NCI-H1417 treated with DMSO at 0.1 percent for 48 hours (cell line): ENCODE measurements around the gene RAD50.
"Not testable (repeated sequence)": the region's sequence is repeated elsewhere in the genome, so short reads cannot be mapped to it uniquely, and the experiment has no call there.

Experiments used
- DNase-seq: peaks from one replicate; lab custom pipeline; 2025; lab: John Stamatoyannopoulos, UW

Gene RAD50

DNA sequence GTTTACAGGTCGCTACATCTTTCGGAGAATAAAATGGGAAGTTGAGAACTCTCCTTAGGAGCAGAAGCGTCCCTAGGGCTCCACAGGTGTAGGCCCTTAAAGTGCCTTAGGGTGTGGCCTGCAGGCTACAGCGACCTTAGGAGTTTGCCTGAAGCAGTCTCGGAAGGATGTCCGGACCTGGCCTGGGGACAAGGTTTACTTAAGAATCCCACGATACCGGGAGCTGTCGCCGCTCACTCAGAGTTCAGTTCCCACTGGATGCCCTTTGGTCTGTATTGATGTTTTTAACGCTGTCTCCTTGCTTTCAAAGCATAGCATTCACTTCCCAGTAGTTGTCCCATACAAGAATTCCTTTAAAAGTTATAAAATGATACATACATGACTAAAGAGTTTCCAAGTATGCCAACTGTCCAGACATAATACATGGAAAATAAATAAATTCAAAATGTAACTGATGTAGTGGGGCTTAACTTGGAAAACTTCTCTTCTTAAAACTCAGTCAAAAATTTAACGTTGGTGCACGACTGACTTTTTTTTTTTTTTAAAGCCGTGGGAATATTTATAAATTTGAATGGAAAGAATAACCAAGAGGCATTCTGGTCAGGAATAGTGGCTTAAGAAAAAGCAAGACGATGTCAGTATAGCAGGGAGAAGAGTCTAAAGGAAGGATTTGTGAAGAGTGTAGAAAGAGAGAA, 848 bp downstream of the RAD50 start:
- no peak for DNase-seq

DNA sequence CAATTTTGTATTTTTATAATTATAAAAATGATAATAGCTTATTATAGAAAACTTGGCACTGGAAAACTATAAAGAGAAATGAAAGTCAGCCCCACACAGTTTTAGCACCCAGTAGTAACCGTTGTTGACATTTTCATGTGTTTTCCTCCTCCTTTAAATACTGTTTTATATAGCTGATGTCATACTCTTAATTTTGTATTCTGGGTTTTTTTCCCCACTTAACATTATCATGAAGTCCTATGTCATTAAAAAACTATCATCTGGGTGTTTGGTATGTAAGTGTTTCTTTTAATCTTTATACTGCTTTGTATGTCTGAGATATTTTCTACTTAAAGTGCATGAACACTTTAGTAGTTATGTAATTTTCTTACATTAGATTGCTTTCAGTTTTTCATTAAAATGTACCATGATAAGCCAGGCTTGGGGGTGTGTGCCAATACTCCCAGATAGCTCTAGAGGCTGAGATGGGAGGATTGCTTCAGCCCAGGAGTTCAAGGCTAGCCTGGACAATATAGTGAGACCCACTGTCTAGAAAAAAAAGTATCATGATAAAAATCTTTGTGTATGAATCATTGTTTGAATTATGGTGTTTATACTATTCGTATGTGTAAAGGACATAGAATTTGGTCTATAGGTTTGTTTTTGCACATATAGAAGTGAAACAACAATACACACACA, 2.7 kb downstream of the RAD50 start:
- DNase-seq: no peak

DNA sequence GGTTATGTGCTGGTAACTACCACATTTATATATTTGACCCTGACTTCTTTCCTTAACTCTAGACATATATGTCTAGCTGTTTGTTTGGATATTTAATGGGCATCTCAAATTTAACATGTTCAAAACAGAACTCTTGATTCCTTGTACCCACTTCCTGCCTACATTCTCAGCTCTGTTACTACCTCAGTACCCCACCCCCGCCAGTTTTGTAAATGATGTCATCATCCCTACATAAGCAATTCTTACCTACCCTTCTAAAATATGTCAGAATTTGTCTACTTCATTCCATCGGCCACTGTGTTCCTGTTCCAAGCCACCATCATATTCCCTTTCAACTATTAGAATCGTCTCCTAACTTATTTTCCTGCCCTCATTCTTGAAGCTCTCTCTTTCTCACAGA, 4.8 kb downstream of the RAD50 start:
- no peak for DNase-seq

DNA sequence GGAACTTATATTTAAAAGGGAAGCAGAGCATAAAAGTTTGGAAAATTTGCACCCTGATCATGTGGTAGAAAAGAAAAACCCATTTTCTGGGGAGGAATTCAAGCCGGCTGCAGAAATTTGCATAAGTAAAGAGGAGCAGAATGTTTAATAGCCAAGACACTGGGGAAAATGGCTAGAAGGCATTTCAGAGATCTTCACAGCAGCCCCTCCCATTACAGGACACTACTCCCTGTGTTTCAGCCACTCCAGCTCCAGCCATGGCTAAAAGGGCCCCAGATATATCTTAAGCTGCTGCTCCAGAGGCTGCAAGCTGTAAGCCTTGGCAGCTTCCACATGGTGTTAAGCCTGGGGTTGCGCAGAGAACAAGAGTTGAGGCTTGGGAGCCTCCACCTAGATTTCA, 7.8 kb downstream of the RAD50 start:
- not testable (repeated sequence) for DNase-seq

DNA sequence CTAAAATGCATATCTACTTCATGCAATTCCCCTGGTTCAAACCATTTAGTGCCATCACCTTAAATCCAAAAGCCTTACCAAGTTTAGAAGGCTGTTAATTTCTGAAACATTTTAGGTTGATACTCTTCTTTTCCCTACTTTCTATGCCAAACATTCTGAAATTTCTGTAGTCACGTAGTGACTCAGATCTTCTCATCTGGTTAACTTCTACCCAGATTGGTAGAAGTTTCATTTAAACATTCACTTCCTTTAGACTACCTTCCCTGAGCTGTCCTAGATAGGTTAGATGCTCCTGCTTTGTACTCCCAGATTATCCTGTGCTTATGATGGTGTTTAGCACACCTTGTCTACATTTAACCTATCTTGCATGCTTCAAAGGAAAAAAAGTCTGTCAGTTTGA, 9.9 kb downstream of the RAD50 start:
- DNase-seq: no peak

DNA sequence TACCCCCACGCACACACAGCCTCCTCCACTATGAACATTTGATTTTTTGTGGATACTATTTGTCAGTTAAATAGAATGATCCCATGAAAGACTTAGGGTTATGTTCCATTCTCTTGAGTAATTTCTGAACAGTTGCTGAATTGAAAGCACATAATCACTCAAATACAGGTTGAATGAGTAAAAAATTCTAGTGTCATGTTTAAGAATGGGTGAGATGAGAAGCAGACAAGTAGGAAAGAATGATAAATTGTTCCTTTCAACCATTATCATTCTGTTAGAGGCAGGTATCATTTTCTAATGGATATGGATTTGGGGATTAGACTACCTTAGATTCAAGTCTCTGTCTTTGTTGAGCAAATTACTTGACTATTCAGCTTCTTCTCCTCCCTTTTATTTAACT, 19.3 kb downstream of the RAD50 start:
- DNase-seq: no peak

DNA sequence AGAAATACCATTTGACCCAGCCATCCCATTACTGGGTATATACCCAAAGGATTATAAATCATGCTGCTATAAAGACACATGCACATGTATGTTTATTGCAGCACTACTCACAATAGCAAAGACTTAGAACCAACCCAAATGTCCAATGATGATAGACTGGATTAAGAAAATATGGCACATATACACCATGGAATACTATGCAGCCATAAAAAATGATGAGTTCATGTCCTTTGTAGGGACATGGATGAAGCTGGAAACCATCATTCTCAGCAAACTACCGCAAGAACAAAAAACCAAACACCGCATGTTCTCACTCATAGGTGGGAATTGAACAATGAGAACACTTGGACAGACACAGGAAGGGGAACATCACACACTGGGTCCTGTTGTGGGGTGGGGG, 27.8 kb downstream of the RAD50 start:
- not testable (repeated sequence) for DNase-seq

DNA sequence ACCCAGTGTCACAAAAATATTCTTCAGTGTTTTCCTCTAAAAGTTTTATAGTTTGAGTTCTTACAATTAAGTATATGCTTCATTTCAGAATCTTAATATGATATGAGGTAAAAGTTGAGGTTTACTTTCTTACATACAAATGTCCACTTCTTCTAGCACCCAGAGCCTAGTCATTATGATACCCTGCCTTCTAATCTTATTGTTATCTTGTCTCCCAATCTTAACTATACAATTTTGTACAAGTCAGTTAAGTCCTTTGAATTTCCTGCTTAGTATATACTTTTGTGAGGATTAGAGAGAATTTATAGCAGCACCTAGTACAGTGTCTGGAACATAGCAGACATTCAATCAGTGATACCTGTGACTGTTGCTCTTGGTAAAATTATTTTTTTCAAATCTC, 29.3 kb downstream of the RAD50 start:
- no peak for DNase-seq

DNA sequence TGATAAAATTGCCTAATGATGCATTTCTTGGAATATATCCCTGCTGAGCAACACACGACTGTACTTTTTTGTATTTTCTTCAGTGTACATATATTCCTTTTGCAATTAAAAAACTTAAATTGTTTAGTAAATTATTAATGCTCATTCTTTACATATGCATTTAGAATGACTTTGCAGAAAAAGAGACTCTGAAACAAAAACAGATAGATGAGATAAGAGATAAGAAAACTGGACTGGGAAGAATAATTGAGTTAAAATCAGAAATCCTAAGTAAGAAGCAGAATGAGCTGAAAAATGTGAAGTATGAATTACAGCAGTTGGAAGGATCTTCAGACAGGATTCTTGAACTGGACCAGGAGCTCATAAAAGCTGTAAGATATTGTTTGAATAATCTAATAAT, 32.7 kb downstream of the RAD50 start:
- no peak for DNase-seq

DNA sequence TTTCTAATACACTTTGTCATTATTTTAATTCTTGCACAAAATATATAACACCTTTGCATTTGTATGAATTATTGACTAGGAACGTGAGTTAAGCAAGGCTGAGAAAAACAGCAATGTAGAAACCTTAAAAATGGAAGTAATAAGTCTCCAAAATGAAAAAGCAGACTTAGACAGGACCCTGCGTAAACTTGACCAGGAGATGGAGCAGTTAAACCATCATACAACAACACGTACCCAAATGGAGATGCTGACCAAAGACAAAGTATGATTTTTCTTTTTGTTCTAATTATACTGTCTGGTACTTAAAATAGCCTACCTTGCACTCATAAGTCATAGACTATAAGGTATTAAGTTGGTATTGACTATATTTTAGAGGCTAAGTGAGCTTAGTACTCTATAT, 34.4 kb downstream of the RAD50 start:
- no peak for DNase-seq

DNA sequence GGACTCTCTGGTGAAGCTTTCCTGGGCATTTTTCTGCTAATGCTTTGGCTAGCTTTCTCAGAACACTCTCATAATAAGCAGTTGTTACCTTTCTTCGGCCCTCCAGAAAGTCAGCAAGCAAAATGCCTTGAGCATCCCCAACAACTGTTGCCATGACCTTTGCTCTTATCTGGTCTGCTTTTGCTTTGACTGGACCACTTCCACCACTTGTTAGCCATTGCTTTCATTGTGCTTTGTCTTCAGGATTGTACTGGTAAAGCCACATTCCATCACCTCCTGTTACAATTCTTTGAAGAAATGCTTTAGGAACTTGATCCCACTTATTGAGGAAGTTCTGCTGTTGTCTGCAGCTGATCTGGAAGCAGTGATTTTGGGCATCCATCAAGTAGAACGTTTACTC, 35.7 kb downstream of the RAD50 start:
- no peak for DNase-seq

DNA sequence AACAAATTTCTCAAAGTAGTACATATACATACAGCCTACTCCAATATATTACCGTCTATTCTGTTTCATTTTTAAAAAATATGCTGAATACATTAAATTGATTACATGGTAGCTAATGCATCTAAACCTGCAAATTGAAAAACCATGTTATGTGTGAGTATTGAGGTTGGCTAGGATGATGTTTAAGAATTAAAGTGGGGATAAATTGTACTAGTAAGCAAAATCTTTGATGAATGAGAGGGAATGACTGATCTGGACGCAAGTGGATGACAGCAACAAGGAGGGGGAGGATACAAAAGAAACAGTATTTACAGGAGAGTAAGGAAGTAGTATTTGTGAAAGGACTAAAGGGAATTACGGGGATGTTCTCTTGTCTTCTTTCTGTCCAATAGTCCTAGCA, 37.4 kb downstream of the RAD50 start:
- DNase-seq: no peak

DNA sequence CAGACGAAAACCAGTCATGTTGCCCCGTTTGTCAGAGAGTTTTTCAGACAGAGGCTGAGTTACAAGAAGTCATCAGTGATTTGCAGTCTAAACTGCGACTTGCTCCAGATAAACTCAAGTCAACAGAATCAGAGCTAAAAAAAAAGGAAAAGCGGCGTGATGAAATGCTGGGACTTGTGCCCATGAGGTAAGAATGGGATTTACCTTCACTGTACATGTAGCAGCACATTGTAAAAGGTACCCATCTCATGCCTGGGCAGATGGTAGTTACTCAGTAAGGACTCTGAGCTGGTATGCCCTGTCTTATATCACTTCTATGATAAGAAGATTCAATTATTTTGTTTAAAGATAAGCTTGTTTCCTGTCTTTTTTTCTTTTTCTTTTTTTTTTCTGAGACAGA, 38.8 kb downstream of the RAD50 start:
- DNase-seq: no peak

DNA sequence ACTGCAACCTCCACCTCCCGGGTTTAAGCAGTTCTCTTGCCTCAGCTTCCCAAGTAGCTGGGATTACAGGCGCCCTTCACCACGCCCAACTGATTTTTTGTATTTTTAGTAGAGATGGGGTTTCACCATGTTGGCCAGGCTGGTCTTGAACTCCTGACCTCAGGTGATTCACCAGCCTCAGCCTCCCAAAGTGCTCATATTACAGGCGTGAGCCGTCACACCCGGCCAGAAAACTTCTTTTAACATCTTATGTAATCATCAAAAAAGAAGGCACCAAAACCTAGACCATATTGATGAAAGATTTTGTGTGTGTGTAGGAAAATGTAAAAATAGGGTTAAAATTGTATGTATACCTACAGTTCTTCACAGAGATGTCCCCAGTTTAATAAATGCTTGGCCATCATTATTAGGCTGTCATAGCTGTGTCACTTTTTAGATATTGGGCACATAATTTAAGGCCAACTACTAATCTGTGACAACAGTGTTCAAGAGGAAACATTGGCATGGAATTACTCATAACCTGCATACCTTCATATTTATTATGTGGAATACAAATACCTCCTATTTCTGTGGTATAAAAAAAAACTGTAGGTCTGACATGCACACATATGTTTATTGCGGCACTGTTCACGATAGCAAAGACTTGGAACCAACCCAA, 44.4 kb downstream of the RAD50 start:
- DNase-seq: no peak

DNA sequence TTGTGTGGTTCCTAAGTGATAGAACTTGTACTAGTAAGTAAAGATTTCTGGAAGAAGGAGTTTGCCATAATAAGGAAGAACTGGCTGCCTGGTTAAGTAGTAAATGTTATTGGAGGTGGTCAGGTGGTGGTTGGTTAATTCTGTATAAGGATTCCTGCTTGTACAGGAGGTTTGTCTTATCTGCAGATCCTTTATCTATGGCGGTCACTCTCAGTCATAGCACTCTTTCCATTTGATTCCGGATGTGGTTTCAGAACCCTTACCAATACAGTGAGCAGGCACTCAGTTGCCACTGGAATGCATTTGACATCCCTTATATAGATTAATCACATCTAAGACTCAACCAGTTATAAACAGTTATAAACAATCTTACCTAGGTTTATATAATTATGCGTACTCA, 50.3 kb downstream of the RAD50 start:
- DNase-seq: no peak

DNA sequence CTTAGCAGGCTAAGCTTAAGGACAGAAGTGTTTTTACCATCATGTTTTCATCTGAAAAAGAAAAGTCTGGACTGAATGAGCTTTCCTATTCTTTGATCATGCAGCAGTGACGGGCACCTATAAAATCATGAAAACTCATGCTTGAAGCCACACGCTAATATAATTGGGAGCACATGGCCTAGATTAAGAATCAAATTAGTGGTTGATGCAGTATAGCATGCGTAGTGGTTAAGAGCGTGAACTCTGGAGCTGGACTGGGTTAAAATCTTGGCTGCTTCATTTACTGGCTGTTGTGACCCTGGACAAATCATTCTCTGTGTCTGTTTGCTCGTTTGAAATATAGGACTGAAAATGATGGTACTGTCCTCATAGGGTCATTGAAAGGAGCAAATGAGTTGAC, 51.3 kb downstream of the RAD50 start:
- no peak for DNase-seq

DNA sequence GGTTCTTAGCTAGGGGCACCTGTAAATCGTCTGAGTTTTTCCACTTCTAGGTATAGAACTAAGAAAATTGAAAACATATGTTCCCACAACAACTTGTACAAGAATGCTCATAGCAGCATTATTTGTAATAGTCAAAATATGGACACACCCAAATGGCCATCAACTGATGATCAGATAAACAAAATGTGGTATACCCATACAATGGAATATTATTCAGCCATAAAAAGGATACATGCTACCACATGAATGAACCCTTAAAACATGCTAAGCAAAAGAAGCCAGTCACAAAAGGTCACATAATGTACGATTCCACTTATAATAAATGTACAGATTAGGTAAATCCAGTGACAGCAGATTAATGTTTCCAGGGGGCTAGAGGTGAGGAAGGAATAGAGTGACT, 55.2 kb downstream of the RAD50 start:
- DNase-seq: no peak

DNA sequence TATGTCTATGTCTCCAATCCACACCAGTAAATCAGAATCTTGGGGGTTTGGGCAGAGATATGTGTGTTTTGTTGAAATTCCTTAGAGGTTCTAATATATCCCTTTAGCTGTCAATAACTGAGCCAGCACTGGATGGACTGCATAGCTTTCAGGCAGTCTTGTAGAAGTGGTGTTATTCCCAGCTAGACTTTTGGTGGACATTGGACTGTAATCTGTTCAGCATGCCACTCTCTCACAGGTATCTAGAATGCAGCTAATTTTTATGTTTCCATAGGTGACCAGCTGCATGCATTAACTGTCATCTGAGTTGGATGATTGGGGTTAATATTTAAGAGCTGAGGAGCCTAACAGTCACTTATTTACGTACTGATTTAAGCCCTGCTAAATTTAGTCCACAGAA, 56.1 kb downstream of the RAD50 start:
- DNase-seq: no peak

DNA sequence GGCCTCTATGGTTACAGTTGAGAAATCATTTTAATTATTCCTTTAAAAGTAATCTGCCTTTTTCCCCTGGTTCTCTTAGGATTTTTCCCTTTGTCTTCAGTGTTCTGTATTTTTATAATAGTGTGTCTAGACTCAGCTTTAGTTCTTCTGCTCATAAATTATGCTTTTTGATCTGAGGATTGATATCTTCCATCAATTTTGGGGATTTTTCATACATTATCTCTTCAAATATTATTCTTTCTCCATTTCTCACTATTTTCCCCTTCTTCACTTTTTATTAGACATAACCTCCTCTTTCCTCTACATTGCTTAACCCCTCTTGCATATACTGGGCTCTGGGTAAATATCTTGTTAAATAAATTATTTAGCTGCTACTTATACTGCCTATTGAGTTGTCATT, 64.9 kb downstream of the RAD50 start:
- no peak for DNase-seq

DNA sequence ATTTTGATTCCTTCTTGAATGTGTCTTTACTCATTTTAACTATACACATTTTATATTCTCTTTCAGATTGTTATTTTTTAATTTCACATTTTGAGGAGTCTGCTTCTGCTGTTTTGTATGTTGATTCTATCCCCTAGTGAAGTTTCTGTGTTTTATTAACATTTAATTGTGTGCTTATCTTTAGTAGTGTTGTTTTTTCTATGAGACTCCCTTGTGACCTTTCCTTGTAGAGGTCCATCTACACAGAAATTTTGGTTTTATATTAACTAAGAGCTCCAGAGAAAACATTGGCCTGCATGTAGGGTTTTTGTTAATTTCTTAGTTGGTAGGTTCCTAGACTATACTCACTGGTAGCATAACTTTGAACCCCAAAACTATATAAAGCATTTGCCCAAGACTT, 65.8 kb downstream of the RAD50 start:
- DNase-seq: no peak

DNA sequence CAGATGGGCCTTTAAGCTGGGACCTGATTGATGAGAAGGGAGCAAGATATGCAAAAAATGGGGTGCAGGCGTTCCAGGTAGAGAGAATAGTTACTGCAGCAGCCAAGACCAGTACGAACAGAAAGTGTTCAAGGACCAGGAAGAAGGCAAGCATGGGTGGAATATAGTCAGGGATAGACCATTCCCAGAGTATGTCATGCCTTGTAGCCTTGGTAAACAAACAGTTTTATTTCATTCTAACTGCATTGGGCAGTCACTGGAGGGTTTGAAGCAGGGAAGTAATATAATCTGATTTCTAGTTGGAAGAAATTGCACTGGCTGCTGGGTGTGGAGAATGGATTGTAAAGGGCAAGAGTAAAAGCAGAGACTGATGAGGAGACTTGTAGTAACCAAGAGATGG, 70.7 kb downstream of the RAD50 start:
- DNase-seq: no peak

DNA sequence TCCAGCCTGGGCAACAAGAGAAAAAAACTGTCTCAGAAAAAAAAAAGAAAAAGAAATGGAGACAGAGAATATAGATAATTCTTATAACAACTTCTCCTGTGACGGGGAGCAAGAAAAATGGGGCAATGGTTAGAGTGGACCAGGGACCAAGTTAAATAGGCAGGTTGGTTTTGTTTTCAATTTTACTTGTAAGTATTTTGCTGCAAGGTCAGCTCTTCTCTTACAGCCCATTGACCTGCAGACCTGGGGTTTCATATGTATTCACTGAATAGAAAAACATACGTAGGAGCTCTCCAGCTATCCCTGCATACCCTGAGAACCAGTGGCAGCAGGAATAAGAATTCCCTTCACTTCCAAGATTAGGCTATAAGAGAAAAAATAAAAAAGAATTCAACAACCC, 72.0 kb downstream of the RAD50 start:
- DNase-seq: no peak

DNA sequence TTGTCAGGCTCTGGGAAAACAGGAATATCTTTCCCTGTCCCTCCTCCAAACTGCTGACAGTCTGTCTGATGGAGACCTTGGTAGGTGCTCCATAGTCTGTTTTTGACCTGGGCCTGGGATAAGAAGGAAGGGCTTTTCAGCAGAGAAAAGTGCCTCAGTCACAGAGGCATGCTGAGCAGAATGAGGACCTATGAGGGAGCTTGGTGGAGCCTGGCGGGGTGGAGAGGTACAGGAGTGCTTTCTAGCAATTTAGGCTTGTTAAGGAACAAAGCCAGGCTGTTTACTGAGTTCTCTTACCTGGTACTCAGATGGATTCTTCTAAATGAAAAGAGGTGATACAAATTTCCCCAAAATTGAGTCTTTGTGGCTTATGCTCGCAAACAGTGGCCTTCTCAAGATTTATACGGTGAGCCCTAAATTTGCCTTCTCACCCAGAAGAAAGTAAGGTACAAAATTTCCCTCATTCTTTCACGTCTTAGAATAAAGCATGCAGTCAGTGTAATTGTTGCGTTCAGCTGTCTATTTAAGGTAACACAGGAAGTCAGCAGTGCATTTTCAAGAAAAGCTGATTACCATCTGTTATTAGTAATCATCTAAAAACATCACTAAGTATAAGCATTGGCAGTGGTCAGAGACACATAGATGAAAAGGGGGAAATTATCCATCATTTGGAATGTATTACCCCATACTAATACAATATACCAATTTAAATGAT, 72.6 kb downstream of the RAD50 start:
- no peak for DNase-seq
